HG02970 (cell line): ENCODE measurements around the gene TMEM107.

ENCODE experiments used
- ATAC-seq: cut with Tn5 transposase; IDR thresholded peaks from one replicate; pipeline ENCODE4 v1.9.1; 2021; ENCODE audit warnings: mild to moderate bottlenecking, moderate library complexity, moderate number of reproducible peaks; ENCODE audit not compliant: unreplicated experiment, low FRiP score

Gene TMEM107

DNA sequence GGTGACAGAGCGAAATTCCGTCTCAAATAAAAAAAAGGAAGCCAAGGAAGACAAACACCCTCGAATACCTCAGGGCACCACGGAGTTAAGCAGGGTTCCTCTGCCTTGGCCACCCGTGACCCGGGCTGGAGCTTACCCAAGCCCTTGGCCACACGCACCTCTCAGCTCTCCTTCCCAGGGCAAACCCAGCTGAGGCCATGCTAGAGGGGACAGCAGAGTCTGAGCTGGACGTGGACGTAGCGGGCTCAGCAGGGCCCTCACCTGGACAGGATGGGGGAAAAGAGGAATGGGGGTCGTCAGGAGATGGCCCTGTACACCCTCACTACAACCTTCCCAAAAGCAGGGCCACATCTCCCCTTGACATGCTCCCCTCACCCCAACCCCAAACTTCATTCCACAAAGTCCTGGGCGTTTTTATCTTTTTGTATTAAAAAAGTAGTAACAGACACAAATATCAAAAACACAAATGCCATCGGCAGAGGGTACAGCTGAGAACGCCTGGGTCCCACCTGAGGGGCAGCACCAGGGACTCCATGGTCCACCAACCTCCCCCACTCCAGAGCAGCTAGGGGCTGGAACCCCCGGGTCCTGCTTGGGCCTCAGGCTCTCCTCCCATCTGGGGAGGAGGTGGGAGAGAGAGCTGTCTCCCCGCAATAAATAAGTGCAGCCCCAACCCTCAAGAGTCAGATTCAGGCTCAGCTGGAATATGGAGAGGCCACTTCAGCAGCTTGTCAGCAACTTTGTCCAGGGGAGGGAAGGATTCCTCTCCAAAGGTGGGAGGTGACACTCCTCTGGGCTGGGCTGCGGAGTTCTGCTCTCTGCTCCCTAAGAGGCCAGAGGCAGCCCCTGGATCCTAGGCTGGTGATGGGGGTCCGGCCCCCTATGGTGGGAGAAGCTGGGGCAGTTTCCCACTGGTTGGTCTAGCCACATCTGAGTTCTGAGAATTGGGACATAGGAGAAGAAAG, 35.8 kb downstream of the TMEM107 start:
- no peak for ATAC-seq

DNA sequence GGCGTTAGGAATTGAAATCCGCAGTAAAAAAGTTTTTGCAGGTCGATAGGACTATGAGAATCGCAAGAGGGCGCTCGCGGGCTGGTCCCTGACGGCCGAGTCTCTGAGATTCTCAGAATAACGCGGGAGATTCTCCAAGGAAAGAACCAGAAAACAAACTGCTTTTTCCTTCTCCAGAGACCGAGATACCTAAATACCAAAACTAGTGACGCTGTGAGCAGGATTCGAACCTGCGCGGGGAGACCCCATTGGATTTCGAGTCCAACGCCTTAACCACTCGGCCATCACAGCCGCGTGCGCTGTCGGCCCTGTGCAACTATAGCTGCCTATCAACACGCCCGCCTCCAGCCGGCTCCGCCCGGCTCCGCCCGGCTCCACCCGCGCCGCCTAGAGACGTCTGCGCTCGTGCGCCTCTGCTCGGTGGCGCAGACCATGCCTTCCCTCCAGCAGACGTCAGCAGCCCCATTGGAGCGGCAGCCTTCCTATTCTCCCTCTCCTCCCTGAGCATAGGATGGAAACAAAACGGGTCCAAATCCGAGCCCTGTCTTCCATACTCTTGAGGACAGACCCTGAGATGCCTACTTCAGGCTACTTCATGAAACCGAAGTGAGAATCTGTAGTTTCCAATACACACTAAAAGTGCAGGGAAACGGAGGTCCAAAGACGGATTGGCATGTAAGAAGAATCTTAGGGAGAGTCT, 37.4 kb downstream of the TMEM107 start:
- peak; percentile 87 for ATAC-seq

DNA sequence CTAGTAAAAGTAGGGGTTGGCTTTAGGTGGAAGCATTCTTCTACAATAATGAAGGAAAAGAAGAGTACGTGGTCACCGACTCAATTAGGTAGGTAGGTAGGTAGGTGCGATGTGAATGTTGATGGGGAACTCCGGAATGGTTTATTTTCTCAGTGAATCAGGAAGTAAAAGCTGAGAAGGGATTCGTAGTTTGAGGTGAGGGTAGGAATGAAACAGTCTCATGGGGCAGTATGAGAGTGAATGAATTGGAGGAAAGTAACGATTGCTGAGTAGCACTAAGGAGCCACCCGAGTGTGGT, 37.9 kb downstream of the TMEM107 start:
- ATAC-seq: no peak

DNA sequence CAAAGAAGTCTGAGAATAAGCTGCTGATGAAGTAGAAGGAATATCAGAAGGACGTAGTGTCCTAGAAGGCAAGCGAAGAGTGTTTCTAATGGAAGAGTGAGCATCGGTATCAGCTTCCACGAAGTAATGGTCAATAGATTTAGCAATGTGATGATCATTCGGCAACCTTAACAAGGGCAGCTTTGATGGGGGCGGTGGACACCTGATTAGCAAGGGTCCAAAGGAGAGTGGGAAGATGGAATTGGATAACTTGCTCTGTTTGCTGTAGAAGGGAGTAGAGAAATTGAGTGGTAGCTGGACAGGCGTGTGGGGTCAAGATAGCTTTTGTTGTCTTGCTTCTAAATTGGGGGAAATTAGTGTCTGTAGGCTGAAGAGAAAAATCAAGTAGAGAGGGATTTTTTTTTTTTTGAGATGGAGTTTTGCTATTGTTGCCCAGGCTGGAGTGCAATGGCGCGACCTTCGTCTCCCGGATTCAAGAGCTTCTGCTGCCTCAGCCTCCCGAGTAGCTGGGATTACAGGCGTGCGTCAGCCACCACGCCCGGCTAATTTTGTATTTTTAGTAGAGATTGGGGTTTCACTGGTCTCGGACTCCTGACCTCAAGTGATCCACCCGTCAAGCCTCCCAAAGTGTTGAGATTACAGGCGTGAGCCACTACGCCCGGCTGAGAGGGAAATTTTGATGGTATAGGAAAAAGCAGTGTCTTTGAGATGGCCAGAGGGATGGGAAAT, 38.4 kb downstream of the TMEM107 start:
- no peak for ATAC-seq

DNA sequence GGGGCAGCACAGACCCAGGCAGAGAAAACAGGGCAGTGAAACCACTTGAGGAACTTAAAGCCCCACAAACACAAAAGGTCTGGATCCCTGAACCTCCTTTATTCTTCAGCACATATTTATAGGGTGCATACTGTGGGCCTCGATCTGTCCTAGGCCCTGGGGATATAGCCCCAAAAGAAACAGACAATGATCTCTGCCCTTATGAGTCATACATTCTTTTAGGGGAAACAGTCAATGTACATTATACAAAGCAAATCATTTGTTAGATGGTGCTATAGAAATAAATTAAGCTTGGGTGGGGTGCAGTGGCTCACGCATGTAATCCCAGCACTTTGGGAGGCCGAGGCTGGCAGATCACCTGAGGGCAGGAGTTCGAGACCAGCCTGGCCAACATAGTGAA, 42.2 kb downstream of the TMEM107 start:
- ATAC-seq: no peak

DNA sequence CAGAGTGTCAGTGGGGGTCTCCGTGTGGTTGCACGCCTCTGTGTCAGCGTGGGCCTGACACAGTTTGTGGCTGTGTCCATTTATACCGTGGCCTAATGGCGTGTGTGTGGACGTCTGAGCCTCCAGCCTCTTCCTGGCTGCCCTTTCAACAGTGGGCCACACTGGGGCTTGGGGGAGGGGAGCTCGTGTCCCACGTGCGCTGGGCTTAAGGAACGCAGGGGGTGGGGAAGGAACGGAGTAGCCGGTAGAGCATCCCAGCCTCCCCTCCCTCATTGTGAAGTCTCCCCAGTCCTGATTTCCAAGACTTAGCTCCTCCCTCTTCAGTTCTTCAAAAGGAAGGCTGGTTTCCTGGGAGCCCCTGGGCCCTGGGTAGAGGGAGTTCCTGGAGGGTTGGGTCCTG, 42.8 kb downstream of the TMEM107 start:
- no peak for ATAC-seq

DNA sequence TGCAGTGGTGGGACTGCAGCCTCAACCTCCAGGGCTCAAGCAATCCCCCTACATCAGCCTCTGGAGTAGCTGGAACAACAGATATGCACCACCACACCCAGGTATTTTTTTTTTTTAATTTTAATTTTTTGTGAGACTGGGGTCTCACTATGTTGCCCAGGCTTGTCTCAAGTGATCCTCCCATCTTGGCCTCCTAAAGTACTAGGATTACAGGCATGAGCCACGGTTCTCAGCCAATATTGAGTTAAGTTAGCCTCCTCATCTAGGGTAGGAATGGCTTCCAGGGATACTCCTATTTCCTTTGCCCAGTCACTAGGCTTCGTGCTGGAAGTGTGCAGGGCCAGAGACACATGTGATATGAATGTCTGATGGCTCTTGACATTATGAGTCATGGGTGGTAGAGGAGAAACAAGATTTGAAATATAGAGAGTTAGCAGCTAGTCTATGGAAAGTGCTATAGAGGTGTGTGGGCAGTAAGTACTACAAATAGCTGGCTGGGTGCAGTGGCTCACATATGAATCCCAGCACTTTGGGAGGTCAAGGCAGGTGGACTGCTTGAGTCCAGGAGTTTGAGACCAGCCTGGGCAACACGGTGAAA, 44.2 kb downstream of the TMEM107 start:
- no peak for ATAC-seq

DNA sequence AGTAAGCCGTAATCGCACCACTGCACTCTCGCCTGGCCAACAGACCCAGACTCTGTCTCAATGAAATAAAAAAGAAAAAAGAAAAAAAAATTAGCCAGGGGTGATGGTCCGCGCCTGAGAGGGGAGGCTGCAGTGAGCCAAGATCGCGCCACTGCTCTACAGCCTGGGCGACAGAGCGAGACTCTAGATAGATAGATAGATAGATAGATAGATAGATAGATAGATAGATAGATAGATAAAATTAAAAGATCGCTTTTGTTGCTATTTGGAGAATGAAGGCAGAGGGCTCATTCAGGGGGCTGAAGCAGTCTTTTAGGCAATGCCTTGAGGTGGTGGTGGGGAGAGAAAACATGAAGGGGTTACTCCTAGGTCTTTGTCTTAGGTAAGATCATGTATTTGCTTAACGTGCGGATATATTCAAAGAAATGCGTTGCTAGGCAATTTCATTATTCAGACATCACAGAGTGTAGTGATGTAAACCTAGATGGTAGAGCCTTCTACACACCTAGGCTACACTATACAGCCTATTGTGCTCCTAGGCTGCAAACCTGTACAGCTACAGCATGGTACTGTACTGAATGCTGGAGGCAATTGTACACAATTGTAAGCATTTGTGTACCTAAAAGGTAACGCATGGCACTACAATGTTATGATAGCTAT, 47.9 kb downstream of the TMEM107 start:
- no peak for ATAC-seq

DNA sequence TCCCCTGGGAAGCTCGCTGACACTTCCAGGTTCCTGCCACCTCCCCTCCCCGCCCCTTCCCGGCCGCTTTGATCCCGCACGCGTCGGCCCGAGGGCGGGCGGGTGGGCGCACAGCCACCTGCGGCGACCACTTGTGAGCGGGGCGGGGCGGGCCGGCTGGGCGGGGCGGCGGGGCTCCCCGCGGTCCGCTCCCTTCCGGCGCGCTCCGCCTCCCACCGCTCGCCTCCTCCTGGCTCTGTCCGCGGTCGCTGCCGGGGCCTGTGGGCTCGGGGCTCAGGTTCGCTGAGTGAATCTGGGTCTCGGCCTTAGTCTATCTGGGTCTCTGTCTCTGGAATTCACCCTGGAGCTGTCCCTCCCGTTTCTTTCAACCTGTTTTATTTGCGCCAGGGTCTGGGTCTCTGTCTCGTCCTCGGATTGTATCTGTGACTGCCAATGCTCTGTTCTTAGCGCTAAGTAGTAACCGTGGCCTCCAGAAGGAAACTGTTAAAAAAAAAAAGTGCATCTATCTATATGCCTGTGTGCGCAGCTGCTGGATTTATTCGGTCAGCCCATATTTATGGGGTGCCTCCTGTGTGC, 49.6 kb downstream of the TMEM107 start:
- ATAC-seq: no peak

DNA sequence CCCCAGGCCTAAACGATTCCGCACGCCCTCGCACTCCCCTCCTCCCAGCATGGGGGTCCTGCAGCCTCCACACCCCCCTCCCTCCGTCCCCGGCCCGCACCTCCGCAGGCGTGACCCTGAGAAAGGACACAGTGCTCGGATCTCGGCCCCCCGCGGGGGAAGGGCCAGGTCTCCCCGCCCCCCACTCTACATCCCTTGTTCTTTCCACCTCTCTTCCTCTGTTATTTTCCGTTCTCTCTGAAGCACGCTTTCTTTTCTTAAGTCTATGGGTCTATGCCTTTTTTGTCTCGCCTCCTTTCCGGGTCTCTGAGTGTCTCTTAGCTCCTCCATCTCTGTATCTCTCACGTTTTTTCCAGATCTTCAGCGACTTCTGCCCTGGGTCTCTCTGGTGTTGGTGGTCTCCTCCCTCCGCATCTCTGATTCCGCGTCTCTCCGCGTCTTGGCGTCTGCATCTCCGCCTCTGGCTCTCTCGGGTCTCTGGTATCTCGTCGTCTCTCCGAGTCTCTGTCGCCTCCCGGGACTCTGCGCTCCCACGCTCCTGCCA, 50.2 kb downstream of the TMEM107 start:
- ATAC-seq: no peak

DNA sequence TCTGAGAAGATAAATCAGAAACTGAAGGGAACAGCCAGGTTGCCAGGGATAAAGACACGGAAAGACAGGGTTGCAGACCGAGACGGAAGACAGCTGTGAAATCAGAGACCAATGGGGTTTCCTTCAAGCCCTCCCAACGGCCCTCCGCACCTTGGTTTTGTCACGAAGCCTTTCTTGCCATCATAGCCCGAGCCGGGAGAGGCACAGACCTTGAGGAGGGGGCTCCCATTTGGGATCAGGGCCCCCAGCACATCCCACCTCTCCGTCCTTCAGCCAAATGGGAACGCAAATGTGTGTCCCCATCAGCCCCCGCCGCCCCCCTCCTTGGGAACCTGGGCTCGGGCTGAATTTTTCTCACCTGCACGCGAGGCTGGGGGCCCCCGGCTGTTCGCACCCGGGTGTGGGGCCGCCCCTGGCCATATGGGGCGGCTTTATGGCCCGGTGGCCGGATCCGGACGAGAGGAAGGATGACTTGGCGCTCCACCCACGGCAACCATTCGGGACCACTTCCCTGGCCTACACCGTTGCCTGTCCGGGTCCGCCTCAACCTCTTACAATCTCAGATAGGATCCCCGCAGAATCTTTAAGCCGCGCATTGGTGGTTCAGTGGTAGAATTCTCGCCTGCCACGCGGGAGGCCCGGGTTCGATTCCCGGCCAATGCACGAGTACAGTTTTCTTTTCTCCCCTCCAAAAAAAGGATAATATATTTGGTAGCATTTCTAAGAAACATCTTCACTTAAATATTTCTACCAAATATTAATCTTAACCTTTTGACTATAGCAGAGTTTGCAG, 50.8 kb downstream of the TMEM107 start:
- ATAC-seq: no peak

DNA sequence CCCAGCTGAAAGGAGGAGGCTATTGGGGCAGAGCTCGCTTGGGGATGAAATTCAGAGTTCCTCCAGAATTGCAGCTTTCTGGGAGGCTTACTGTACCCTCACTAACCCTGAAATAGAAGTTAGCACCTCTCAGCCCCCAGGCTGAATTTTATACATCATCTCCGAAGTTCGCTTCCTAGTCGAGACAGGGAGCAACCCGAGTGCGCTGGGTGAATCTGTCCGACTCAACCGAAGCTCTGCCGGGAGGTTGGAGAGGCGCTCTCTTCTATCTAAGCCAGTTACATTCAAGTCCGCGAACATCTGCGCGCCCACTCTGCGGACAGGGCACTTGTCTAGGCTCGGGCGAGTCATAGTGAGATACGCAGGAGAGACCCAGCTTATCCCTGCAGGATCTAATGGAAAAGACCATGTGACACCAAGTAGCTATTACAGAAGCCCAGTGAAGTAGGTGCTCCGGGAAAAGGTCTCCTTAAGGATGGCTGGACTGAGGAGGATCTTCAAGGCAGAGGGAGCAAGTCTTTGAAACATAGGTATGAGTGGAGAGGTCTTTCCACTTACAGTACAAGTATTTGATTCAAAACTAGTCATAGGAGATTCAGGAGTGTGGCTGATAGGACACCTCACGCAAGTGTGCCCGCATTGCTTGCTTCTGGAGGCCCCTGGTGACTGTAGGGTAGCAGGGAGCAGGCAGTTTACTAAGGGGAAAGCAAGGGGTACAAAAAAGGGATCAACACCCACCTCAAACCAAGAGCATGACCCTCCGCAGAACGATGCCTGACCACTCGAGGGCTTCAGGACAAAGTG, 51.6 kb downstream of the TMEM107 start:
- ATAC-seq: no peak

DNA sequence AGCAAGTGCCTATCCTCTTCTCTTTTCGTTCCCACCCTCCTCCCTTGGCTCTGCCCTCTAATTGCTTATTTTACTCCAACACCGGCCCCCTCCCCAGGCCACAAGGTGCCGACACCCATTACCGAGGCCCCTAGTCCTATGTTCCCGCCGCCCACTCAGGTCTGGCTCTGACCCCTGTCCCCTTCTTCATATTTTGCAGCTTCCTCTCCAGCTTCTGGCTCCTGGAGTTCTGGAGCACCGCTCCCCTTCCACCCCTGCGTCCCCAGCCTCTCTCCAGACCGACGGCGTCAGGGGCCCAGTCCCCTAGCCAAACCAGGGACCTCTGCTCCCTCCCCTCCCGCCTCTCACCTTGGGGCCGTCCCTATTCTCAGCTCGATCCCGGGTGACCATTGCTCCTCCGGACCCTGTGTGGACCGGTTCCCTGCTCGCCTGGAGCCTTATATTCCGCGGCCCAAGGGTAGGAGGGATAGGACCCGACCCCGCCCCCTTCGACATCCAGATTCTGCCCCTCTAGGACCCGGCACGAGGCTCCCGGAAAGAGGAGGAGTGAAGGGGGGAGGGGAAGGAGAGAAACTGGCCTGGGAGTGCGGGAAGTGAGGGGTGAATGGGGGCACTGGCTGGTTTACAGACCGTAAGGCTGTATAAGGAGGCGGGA, 52.4 kb downstream of the TMEM107 start, which contains the start of gene HES7:
TSS of gene HES7 (minus strand) at position 412 of the 655 bp plus-strand sequence. CDS start at position 390, 22 bp downstream.
- no peak for ATAC-seq

DNA sequence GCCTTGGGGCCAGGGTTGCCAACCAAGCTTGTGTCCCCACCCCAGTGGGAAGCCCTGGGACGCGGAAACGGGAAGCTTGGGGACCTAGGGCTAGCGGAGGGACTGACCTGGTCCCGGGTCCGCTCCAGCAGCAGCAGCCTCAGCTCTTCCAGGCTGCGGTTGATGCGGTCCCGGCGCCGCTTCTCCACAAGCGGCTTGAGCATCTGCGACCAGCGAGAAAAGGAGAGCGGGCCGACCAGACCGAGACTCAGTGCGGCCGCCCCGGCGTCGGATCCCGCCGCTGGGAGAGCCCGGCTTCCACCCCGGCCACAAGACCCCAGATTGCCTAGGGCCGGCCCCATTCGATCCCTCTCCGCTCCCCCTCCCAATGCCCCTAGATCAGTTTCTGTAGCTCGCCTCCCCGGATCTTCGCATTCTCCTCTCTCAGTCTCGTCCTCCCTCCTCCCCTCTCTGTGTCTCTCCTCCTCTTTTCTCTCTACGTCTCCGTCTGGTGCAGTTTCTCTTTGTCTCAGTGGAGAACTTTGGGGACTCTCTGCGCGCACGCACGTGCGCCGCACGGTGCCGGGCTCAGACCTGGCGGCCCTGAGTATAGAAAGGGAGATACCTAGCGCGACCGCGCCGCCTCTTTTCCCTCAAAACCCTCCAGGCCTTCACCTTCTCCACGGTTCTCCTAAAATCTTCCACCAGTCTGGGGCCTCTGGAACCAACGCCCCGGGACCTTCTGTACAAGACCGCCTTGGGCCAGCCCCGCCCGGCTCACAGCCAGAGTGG, 53.1 kb downstream of the TMEM107 start:
- no peak for ATAC-seq
